ENCODE data around the gene SRSF2.

The SRSF2 gene

GRCh38 chr17:76685846-76686245, 51.3 kb downstream of the SRSF2 start:
- Histone ChIP-seq H3K4me1 (ENCODE audit: insufficient read depth, low read length) (no peaks in the 10 kb centered on the region), H3K36me3 (ENCODE audit: insufficient read depth, low read length) (no peaks in the 10 kb centered on the region), H3K9me3 (ENCODE audit: insufficient read depth, low read length, severe bottlenecking) (no peaks in the 10 kb centered on the region), H3K4me2 (ENCODE audit: insufficient read depth, low read length) (no peak overlapping the region), H3K9ac (ENCODE audit: low read depth, low read length) (no peak overlapping the region), H2AFZ (ENCODE audit: low read depth, low read length) (no peak overlapping the region), H3K27me3 (ENCODE audit: insufficient read depth, low read length, poor library complexity) (no peaks in the 10 kb centered on the region), H3K4me3 (ENCODE audit: low read depth in 1 of 2, low read length in 2 of 2) (no peak overlapping the region), H3K27ac (ENCODE audit: low read length) (no peak overlapping the region), H4K20me1 (ENCODE audit: insufficient read depth, low read length) (no peaks in the 10 kb centered on the region), H3K79me2 (ENCODE audit: insufficient read depth, low read length) (no peaks in the 10 kb centered on the region)
- DNase-seq (no peak), ATAC-seq (ENCODE audit: insufficient read depth, low read depth) (no peak)
- TF ChIP-seq CTCF (IDR thresholded peaks at IDR 0.05; ENCODE audit: borderline replicate concordance, extremely low read depth, low read length, poor library complexity, severe bottlenecking) = no peak
- no peak for TF ChIP-seq EZH2 (IDR thresholded peaks at IDR 0.05; ENCODE audit: borderline replicate concordance, low read depth, low read length, severe bottlenecking)

- no peaks in the 10 kb centered on the region for H3K79me2 ChIP-seq (ENCODE audit: insufficient read depth, low read length)
- H3K27ac ChIP-seq (ENCODE audit: low read length) = no peak overlapping the region
- H4K20me1 ChIP-seq (ENCODE audit: insufficient read depth, low read length) = no peaks in the 10 kb centered on the region
- H3K4me1 ChIP-seq (ENCODE audit: insufficient read depth, low read length) = no peaks in the 10 kb centered on the region
- H3K4me3 ChIP-seq (ENCODE audit: low read depth in 1 of 2, low read length in 2 of 2) = no peak overlapping the region
- no peaks in the 10 kb centered on the region for H3K9me3 ChIP-seq (ENCODE audit: insufficient read depth, low read length, severe bottlenecking)
- H3K4me2 ChIP-seq (ENCODE audit: insufficient read depth, low read length) = no peak overlapping the region
- DNase-seq (no peak), ATAC-seq (ENCODE audit: insufficient read depth, low read depth) (no peak)
- no peak for TF ChIP-seq EZH2 (IDR thresholded peaks at IDR 0.05; ENCODE audit: borderline replicate concordance, low read depth, low read length, severe bottlenecking)
- H2AFZ ChIP-seq (ENCODE audit: low read depth, low read length) = no peak overlapping the region
- no peaks in the 10 kb centered on the region for H3K36me3 ChIP-seq (ENCODE audit: insufficient read depth, low read length)
- no peak overlapping the region for H3K9ac ChIP-seq (ENCODE audit: low read depth, low read length)
- no peaks in the 10 kb centered on the region for H3K27me3 ChIP-seq (ENCODE audit: insufficient read depth, low read length, poor library complexity)
Observed at GRCh38 chr17:76685366-76685765, 51.8 kb downstream of the SRSF2 start.

- Histone ChIP-seq H3K79me2 (ENCODE audit: insufficient read depth, low read length) (no peaks in the 10 kb centered on the region), H3K4me2 (ENCODE audit: insufficient read depth, low read length) (no peak overlapping the region), H2AFZ (ENCODE audit: low read depth, low read length) (no peak overlapping the region), H3K4me1 (ENCODE audit: insufficient read depth, low read length) (no peaks in the 10 kb centered on the region), H3K4me3 (ENCODE audit: low read depth in 1 of 2, low read length in 2 of 2) (no peak overlapping the region), H3K9me3 (ENCODE audit: insufficient read depth, low read length, severe bottlenecking) (no peaks in the 10 kb centered on the region), H3K36me3 (ENCODE audit: insufficient read depth, low read length) (no peaks in the 10 kb centered on the region), H3K27ac (ENCODE audit: low read length) (no peak overlapping the region), H4K20me1 (ENCODE audit: insufficient read depth, low read length) (no peaks in the 10 kb centered on the region), H3K27me3 (ENCODE audit: insufficient read depth, low read length, poor library complexity) (no peaks in the 10 kb centered on the region), H3K9ac (ENCODE audit: low read depth, low read length) (no peak overlapping the region)
- no peak for DNase-seq
- TF ChIP-seq EZH2 (IDR thresholded peaks at IDR 0.05; ENCODE audit: borderline replicate concordance, low read depth, low read length, severe bottlenecking) = no peak
- no peak for TF ChIP-seq CTCF (IDR thresholded peaks at IDR 0.05; ENCODE audit: borderline replicate concordance, extremely low read depth, low read length, poor library complexity, severe bottlenecking)
- ATAC-seq (ENCODE audit: insufficient read depth, low read depth) = no peak
Observed at GRCh38 chr17:76684756-76685155, 52.4 kb downstream of the SRSF2 start.

All from DND-41 (cell line).